WI38 (cell line): ENCODE measurements around the gene ACKR2.

ENCODE experiments used
- H3K4me3 ChIP-seq: 2 replicates; pipeline ENCODE4 v1.5.1; 2011; ENCODE audit warnings: low read depth, mild to moderate bottlenecking, control low read depth, low read length
- TF ChIP-seq, protein P1 (sequence below): IDR thresholded peaks from 2 replicates; pipeline ENCODE4 v1.5.1; 2012; ENCODE audit warnings: low read depth, mild to moderate bottlenecking, control low read depth, low read length

Gene ACKR2

DNA sequence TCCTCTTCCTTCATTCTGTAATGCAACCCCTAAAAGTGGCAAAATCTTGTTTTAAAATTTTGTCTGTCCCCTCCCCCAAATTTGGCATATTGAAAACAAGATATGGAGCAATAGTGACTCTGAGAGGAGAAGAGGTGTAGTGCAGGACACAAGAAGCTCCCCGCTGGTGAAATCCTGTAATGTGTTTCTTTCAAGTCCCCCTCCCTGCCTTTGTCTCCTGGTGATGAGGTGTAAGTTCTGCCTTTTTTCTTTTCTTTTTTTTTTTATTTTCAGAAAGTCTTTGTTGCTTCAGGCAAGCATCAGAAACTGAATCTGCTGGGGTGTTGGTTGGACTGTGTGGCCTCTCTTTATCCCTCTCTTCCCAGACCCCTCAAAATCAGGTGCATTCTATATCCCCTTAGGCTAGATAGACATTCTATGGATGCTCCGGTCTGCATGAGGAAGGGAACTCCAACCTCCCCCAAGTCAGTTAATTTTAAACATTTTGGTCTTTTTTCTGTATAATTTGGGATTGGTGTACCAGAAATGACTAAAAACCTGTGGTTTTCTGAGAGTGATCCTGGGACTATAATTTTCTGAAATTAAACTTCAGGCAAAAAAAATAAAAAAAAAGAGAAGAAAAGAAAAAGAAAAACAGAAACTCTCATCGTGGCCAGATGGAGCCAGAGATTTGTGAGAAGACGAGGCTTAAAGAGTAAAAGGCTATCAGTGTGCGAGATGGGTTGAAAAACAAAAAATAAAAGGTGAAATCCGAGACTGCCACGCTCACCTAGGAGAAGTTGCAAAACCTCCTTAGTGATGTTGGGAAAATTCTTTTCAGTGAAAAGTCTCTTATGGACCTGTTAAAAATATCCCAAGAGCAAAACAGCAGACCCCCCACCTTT is 21.4 kb downstream of the ACKR2 start:
- TF ChIP-seq, protein P1, sequence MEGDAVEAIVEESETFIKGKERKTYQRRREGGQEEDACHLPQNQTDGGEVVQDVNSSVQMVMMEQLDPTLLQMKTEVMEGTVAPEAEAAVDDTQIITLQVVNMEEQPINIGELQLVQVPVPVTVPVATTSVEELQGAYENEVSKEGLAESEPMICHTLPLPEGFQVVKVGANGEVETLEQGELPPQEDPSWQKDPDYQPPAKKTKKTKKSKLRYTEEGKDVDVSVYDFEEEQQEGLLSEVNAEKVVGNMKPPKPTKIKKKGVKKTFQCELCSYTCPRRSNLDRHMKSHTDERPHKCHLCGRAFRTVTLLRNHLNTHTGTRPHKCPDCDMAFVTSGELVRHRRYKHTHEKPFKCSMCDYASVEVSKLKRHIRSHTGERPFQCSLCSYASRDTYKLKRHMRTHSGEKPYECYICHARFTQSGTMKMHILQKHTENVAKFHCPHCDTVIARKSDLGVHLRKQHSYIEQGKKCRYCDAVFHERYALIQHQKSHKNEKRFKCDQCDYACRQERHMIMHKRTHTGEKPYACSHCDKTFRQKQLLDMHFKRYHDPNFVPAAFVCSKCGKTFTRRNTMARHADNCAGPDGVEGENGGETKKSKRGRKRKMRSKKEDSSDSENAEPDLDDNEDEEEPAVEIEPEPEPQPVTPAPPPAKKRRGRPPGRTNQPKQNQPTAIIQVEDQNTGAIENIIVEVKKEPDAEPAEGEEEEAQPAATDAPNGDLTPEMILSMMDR = no peak
- no peak overlapping the region for H3K4me3 ChIP-seq

DNA sequence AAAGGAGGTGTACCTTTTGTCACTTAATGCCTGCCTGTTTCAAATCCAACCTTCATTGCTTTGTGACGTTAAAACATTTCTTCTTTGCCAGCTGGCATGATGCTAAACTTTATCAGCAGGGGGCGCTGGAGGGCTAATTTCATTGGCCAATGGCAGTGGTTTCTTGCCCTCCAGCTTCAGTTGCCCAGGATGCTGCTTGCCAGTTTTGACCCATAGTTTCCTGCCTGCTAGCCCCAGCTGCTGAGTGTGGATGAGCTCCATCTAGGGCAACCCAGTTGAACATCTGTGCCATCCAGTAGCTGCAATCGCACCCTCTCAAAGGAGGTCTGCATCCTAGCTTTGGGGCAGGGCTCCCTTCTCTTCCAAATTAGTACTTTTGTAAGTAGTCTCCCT is 22.1 kb downstream of the ACKR2 start:
- H3K4me3 ChIP-seq = no peak overlapping the region
- TF ChIP-seq, protein P1 = peak; percentile 56

DNA sequence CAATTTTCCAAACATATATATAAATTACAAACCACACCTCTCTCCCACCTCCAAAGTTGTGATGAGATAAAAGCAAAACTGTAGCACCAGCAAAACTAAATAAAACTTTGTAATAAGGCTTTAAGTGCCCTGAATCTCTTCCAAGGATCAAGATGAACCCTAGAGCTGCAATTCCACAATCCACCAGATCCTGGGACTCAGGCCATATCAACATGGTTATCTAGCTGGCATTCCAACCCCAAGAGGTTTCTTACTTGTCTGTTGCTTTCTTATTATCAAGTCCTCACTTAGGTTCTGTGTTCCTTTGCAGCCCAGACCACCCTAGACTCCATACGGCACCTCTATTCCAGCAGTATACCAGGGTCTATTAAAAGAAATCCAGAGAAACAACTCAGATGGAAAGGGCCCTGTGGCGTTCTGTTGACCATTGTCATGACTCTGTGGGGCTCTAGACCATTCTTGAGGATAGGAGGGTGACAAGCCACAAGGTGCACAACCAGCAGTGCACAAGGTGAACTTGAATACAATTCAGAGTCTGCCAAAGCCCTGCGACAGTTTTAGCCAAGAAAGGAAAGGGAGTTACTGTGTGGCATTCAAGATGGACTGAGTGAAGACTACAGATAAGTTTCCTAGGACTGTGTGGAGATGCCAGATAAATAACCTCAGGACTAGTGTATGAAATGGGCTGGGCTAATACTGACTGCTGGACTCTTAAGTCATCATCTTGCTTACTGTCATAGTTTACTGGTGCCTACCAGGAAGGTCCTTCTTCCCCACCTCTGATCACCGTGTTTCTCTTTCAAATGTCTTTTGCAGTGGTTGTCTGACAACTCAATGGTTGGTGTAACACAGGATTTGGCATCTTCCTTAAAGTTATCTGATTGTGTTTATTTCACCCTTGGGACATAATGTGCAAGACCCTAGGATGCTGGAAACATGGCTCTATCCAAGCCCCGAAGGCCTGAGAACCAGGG is 27.2 kb downstream of the ACKR2 start:
- TF ChIP-seq, protein P1 = no peak
- H3K4me3 ChIP-seq = no peak overlapping the region

DNA sequence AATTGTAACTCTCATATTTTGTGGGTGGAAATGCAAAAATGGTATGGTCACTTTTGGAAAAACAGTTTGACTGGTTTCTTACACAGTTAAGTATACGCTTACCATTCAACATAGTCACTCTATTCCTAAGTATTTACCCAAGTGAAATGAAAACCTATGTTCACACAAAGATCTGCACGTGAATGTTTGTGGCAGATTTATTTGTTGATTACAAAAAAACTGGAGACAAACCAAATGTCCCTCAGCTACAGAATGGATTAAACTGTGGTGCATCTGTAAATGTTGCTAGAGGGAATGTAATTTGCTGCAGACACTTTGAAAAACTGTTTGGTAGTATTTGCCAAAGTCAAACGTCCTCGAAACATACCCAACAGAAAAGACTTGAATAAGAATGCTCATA is 29.3 kb downstream of the ACKR2 start:
- TF ChIP-seq, protein P1 = no peak
- H3K4me3 ChIP-seq = no peak overlapping the region

DNA sequence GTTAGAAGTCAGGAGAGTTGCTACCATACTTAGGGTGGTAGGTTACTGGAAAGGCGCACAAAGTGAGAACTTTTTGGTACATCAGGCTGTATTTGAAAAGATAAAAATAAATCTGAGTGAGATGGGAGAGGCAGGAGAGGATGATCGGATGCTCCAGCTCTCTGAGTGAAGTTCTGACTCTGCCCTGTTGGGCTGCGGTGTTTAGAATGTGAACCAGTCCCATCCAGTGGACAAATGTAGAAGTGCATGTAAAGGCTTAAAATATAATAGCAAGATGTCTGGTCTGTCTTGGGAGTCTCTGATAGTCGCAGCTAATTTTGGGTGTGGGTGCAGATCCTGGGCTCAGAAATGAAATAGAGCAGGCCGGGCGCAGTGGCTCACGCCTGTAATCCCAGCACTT is 30.4 kb downstream of the ACKR2 start:
- TF ChIP-seq, protein P1 = peak; percentile 74
- H3K4me3 ChIP-seq = peak overlapping the region; percentile 13; the same call in 1 of the 2 replicates

DNA sequence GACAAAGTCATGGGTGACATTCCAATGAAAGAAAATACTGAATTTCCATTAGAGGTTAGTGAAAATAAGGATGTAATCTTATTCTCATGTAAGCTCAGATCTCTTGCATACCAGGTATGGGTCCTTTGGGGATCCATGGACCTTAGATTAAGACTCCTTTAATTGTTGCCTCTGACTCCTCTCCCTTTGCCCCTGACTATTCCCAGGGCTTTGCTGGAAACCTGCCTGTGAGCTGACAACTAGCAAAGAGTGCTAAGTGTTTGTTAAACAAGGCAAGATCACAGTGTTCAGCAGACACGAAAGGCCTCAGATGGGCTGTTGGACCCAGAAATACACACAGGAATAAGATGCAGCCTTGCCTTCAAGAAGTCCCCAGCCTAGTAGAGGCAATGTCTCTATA is 32.1 kb downstream of the ACKR2 start:
- H3K4me3 ChIP-seq = no peak overlapping the region
- TF ChIP-seq, protein P1 = no peak
